ENCODE measurements around the gene NAP1L1. TPM values are rescaled to one million over a fixed set of nuclear protein-coding genes. Genes with fewer than 3 reads are reported as not detected.

The NAP1L1 gene
- total RNA-seq, 1 experiment from 2014 or later = 620 TPM

- in situ Hi-C loops (cut with HindIII; ENCODE audit: low pct_unique_long_range_greater_than_20kb, low sequenced_read_pairs) = no loop called here
- ChIA-PET CTCF (no interaction called here), POLR2A (no interaction called here)
- H3K27me3 ChIP-seq (ENCODE audit: control insufficient read depth, insufficient read depth, low read length) = no peaks in the 10 kb centered on the region
- TF ChIP-seq REST (IDR thresholded peaks at IDR 0.05; ENCODE audit: insufficient read depth in 1 of 2, low read depth in 2 of 2, low read length in 1 of 2) = no peak
- no peak; the same call in 1 of the 2 replicates for TF ChIP-seq POLR2AphosphoS5 (IDR thresholded peaks at IDR 0.05; ENCODE audit: low read depth, low read length)
- no peak for TF ChIP-seq CTCF (IDR thresholded peaks at IDR 0.05)
- no peak for TF ChIP-seq SIN3A (IDR thresholded peaks at IDR 0.05; ENCODE audit: borderline replicate concordance, insufficient read depth, low read depth, low read length)
- TF ChIP-seq TCF7L2 (IDR thresholded peaks at IDR 0.05; ENCODE audit: low read depth, low read length) = no peak
- H3K4me1 ChIP-seq (ENCODE audit: control insufficient read depth, insufficient read depth, low read length) = peaks cover 38% of the 10 kb centered on the region
- intact Hi-C loops (cut with micrococcal nuclease; ENCODE audit: unreplicated experiment) = no loop called here
- no peak overlapping the region for H3K4me3 ChIP-seq (ENCODE audit: low read depth in 2 of 2, low read length in 2 of 2)
- no peaks in the 10 kb centered on the region for H3K9me3 ChIP-seq (ENCODE audit: control insufficient read depth, insufficient read depth, low read depth, low read length)
- no TSS peak for BruUV-seq (replicated peaks)
- DNase-seq (ENCODE audit: low read depth, low spot score) (no peak), ATAC-seq (no peak)
- H3K36me3 ChIP-seq (ENCODE audit: control insufficient read depth, insufficient read depth, low read length) = peaks cover 29% of the 10 kb centered on the region
- no peak overlapping the region for H3K27ac ChIP-seq (ENCODE audit: low read length)
Observed at GRCh38 chr12:76042147-76042546, 42.3 kb downstream of the NAP1L1 start.

GRCh38 chr12:76041406-76041805, 43.1 kb downstream of the NAP1L1 start:
- CTCF ChIA-PET = no interaction called here
- BruUV-seq (replicated peaks) = no TSS peak
- intact Hi-C loops (cut with micrococcal nuclease; ENCODE audit: unreplicated experiment) = no loop called here

More at GRCh38 chr12:76041406-76041805, 43.1 kb downstream of the NAP1L1 start:
- Histone ChIP-seq H3K27ac (ENCODE audit: low read length) (0 out of 2 replicates have a peak overlapping the region, but pooled peaks have one; percentile 8), H3K36me3 (ENCODE audit: control insufficient read depth, insufficient read depth, low read length) (peaks cover 23% of the 10 kb centered on the region), H3K27me3 (ENCODE audit: control insufficient read depth, insufficient read depth, low read length) (no peaks in the 10 kb centered on the region), H3K4me3 (ENCODE audit: low read depth in 2 of 2, low read length in 2 of 2) (no peak overlapping the region), H3K4me1 (ENCODE audit: control insufficient read depth, insufficient read depth, low read length) (peaks cover 42% of the 10 kb centered on the region), H3K9me3 (ENCODE audit: control insufficient read depth, insufficient read depth, low read depth, low read length) (no peaks in the 10 kb centered on the region)
- POLR2A ChIA-PET = no interaction called here
- no peak for ATAC-seq
- TF ChIP-seq TCF7L2 (IDR thresholded peaks at IDR 0.05; ENCODE audit: low read depth, low read length) = no peak
- TF ChIP-seq CTCF (IDR thresholded peaks at IDR 0.05) = no peak
- TF ChIP-seq REST (IDR thresholded peaks at IDR 0.05; ENCODE audit: insufficient read depth in 1 of 2, low read depth in 2 of 2, low read length in 1 of 2) = no peak
- no peak for TF ChIP-seq SIN3A (IDR thresholded peaks at IDR 0.05; ENCODE audit: borderline replicate concordance, insufficient read depth, low read depth, low read length)
- TF ChIP-seq POLR2AphosphoS5 (IDR thresholded peaks at IDR 0.05; ENCODE audit: low read depth, low read length) = no peak; the same call in 1 of the 2 replicates
- DNase-seq (ENCODE audit: low read depth, low spot score) = no peak
- in situ Hi-C loops (cut with HindIII; ENCODE audit: low pct_unique_long_range_greater_than_20kb, low sequenced_read_pairs) = no loop called here

Data from Panc1 (cell line).